H4 (cell line): Measurements from ENCODE around the gene CYP2R1. TPM values are rescaled to one million over a fixed set of nuclear protein-coding genes. Genes with fewer than 3 reads are reported as not detected.

Experiments used
- DNase-seq: peaks from one replicate; pipeline ENCODE4 v3.0.0-alpha.2; 2015; ENCODE audit warnings: low spot score
- total RNA-seq: library from RNA; depleted of rRNA; stranded (reverse); fragments of >200 nt; shearing (Covaris generic); gene quantifications from 2 replicates; pipeline ENCODE4 v1.2.3, GENCODE V29; 2014; rRNA removed

Gene CYP2R1, protein sequence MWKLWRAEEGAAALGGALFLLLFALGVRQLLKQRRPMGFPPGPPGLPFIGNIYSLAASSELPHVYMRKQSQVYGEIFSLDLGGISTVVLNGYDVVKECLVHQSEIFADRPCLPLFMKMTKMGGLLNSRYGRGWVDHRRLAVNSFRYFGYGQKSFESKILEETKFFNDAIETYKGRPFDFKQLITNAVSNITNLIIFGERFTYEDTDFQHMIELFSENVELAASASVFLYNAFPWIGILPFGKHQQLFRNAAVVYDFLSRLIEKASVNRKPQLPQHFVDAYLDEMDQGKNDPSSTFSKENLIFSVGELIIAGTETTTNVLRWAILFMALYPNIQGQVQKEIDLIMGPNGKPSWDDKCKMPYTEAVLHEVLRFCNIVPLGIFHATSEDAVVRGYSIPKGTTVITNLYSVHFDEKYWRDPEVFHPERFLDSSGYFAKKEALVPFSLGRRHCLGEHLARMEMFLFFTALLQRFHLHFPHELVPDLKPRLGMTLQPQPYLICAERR
- total RNA-seq = 17.8 and 22.9 TPM in 2 replicates

DNA sequence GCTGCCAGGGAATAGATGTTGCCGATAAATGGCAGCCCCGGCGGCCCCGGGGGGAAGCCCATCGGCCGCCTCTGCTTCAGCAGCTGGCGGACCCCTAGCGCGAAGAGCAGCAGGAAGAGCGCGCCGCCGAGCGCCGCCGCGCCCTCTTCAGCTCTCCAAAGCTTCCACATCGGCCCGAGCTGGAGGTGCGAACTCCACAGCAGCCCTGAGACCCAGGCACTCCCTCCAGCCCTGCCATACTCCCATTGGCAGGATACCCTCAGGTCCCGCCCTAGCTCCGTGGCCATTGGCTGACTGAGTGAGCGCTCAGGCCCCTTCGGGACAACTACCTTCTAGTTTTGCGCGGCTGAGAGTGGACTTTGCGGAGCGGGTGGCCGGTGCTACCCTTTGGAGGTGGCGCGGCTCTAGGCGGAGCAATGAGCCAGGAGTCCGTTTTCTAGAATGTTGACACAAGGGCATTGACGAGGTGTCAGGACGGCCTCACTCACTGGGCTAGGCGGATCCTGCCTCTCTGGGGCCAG lies at the start of gene CYP2R1:
Gene CYP2R1, minus strand, starts transcription at position 196 of the 521 bp plus-strand sequence. Its CDS starts 26 bp downstream, at position 170.
- peak; percentile 99 for DNase-seq

DNA sequence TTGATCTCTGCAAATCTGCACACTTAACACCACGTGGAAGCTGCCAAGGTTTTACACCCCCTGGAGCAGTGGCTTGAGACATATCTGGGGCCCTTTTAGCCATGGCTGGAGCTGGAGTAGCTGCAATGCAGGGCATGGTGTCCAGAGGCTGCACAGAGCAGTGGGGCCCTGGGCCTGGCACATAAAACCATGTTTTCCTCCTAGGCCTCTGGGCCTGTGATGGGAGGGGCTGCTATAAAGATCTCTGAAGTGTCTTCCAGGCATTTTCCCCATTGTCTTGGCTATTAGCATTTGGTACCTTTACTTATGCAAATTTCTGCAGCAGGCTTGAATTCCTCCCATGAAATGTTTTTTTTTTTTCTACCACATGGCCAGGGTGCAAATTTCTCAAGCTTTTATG lies 46.9 kb upstream of the CYP2R1 start:
- no peak for DNase-seq

DNA sequence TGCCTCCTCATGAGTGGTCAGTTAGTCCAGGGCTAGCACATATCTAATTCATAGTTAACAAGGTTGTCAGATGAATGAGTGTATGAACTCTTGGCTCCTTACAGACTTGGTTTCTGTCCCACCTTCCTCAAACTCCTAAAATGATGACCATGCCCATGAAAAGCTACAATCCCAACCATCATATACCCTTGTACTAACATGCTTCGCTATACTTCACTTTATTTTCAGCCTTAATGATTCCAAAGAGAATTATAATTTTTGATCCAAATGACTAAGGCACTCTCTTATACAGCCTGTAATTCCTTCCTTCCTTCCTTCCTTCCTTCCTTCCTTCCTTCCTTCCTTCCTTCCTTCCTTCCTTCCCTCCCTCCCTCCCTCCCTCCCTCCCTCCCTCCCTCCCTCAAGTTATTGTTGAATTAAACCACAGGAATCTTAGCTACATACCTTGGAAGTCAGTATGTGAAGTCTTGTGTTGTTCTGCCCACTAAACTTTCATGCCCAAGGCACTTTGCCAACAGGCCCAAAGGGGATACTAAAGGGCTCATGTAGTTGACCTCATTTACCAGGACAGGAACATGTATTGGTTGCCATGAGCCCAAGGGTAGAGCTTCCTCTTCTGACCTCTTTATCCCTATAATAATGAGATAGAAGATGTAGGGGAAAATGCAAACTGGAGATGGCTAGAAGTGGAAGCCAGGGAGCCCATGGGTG lies 42.8 kb upstream of the CYP2R1 start:
- no peak for DNase-seq

DNA sequence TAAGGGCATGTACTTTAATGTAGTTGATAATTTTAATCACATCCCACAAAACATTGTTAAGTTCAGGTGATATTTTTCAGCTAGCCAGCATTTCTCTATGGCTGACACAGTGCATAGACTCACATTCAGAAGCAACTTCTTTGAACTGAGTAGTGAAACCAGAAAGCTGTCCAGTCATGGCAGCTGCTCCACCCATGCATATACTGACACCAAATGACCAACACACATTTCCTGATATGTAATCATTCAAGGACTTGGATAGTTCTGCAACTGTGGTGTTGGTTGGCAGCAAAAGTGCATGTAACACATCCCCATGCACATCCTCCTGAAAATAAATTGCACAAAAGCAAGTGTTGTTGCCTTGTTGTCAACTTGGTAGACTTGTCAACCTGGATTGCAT lies 40.4 kb upstream of the CYP2R1 start:
- DNase-seq = no peak

DNA sequence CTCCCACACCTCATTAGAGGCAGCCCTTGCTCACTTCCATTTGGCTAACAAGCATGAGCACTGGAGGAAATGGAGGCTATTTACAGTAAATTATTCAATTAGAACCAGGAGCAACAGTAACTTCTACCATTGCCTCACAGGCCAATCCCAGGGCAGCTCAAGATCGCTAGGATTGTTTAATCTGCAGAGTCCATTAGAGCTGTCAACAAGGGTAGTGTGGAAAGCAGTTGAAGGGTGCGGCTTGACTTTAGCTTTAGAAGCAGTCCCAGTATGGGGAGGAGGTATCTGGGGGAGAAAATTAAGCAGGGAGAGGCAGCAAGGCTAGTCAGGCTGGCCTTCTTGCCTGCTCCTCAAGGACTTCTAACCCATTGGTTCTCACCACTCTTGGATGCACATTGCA lies 38.3 kb upstream of the CYP2R1 start:
- no peak for DNase-seq

DNA sequence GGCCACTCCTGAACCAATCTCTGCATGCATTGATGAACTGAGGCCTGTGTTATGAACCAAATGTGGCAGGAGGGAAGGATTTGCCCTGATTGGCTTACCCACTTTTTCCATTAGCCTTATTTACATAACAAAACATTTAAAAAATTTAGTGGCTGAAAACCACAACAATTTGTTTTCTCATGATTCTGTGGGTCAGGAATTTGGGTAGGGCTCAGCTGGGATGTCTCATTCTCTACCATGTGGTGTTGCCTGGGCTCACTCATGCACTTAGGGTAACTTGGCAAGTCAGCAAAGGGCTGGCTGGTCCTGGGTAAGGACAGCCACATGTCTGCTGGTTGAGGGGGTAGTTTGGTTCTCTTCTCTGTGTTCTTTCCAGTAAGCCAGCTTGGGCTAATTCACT lies 35.1 kb upstream of the CYP2R1 start:
- DNase-seq = peak; percentile 42

DNA sequence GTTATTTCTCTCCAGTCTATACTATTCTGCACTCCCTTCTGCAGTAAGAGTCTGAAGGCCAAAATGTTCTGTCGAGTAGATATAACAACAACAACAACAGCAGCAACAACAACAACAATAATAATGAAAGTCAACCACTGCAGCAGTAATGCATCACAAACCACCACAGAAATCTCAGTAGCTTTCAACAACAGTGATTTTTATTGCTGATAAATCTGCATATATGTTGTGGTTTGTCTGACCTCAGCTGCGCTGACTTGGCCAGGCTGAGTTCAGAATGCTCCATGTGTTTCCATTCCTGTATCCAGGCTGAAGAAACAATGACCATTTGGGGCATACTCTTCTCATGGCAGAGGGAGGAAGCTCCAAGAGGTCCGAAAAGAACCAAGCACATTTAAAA lies 32.3 kb upstream of the CYP2R1 start:
- DNase-seq = no peak

DNA sequence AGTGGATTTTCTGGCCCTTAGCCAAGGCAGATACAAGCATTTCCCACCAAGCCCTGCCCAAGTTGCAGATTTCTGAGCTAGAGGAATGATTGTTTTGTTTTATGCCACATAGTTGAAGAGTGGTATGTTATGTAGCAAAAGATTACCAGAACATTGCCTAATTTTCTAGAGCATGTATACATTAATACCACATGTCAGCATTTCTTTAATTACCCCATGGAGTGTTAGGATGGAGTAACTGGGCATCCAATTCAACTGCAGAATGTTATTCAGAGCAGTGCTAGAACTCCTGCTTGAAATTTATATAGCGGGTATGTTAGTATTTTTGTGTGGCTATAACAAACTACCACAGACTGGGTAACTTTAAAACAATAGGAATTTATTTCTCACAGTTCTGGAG lies 24.4 kb upstream of the CYP2R1 start:
- no peak for DNase-seq

DNA sequence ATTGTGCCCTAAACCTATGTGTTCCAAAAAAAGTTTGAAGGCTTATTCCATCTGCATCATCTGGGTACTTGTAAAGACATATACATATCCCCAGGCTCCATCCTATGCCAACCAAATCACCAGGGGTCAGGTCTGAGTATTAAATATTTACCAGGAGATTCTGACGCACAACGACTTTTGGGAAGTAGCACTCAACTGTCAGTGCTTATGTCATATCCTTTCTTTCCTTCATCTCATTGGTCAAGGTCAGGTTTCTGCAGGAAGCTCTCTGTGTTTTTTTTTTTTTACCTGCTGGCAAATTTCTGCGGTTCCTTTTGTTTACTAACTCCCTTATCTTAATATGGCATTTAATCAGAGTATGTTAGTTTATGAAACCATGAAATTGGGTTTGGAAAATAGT lies 22.5 kb upstream of the CYP2R1 start:
- peak; percentile 75 for DNase-seq

DNA sequence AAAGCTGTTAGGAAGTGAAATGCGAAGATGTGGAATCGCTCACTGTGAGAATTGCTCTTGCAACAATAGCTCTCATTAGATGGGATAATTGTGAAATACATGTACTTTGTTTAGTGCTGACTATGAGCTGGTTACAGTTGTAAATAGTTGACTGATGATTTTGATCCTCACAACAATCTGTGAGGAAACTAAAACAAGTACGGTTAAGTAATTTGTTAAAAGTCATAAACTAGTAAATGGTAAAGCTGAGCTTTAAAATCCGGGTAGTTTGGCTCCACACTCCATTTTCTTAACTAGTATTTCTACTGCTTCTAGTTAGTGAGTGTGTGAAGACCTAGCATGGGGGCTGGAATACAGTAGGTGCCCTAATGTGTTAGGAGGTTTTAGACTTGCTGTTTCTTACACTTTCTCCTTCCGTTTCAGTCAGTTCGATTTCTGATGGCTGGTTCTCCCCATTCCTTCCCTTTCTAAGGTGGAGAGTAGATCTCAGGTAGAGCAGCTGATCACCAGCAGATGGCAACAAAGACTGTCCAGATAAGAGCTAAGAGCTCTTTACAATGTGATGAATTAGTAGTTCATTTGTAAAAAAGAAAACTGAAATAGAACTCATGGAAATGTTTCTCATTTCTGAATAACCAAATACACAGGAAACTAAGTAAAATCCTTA lies 16.3 kb upstream of the CYP2R1 start:
- DNase-seq = peak; percentile 67

DNA sequence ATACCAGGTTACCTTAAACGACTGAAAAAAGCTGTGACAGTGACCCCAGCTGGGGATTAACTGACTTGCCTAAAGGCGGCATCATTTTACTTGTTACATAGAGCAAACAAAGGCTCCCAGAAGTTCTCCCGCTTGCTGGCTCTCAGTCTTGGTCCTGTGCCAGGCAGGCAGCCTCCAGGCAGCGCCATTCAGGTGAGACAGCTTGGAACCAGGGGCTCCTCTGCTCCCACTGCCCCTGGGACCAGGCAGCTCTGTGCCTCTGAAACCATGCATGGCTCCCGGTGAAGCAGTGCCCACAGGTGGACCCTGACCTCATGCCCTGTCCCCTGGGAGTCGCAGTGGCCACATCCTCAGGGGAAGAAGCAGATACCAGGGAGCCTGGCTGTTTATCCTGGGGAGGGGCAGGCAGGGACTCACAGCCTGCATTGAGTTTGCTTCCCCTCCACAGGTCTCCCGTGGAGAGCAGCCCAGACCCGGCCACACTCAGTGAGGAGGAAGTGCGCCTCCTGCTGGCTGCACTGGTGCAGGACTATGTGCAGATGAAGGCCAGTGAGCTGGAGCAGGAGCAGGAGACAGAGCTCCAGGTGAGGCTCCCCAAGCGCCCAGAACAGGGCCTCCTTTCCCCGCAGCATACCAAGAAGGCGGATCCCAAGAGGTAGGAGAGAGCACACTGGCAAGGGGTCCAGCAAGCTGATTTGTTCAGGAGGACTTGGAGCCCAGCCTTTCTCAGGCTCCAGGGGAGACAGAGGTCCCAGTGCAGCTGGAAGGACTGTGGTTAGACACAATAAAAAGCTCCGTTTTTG lies 15.6 kb upstream of the CYP2R1 start:
- DNase-seq = peak; percentile 70

DNA sequence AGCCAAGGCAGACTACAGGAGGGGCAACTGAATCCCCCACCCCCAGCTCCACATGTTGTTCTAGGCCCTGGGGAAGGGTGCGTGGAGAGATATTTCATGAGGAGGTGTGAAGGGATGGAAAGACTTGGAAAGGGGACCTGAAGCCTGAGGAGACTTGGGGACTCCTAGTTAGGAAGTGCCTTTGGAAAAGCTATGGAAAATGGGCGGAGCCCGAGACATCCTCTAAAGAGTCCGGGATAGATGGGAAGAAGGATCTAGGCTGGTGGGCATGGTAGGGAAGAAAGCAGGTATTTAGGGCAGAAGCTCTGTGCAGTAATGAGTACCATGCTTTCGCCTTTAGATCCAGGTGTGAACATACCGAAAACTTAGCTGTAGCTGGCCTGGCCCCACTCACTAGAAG lies 15.0 kb upstream of the CYP2R1 start:
- DNase-seq = no peak

DNA sequence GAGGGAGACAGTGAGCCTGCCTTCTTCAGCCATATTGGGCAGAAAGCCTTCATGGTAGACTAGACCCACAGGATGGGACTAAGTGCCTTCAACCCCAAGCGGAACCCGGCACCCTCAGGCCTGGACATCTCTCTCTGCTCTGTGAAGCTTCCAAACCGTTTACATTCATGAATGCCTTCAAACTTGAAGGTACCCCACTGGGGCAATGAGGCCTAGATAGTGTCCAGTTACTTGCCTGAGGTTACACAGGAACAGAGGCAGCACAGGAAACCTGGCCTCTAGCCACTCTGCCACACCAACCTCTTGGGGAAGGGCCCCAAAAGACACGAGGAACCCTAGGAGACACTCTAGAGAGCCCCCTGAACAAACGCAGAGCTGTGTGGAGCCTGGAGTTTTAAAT lies 14.5 kb upstream of the CYP2R1 start:
- no peak for DNase-seq

DNA sequence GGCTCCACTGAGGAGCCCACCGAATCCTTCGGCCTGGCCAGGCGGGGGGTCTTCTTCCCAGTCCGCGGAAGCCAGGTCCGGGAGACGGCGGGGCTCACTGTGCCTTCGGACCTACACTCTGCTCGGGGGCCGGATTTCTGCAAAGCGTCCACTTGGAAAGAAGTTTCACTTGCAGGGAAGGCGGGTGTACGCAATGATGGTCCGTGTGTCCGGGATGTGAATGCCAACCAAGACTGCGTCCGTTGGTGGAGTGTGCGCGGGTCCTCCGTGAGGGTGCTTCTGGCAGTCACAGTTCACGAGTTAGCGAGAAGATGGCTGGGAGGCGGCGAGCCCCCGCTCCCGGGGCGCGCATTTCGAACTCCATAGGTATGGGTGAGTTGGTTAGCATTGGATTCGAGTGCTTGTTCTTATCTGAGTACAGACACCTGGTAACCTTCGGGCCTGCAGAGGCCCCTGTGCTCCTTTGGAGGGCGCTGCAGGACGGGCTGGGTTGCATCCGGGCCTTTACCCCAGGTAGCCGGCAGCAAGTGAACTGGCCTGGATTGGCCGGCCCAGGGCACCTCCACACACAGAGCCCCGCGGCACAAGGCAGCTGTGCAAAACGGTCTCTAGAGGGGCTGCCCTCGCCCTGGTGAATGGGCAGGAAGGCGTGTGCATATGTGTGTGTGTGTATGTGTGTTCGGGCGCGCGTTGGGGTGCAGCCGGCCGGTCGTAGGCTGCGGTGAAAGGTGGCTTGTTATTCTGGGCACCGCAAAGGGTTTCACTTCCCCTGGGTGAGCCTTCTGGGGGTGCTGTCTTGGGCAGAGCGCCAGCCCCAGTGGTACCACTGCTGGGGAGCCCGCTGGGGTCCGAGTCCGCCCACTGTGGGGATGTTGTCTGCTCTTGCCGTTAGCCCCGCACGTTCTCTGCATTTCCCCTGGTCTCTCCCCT lies 13.3 kb upstream of the CYP2R1 start:
- no peak for DNase-seq

DNA sequence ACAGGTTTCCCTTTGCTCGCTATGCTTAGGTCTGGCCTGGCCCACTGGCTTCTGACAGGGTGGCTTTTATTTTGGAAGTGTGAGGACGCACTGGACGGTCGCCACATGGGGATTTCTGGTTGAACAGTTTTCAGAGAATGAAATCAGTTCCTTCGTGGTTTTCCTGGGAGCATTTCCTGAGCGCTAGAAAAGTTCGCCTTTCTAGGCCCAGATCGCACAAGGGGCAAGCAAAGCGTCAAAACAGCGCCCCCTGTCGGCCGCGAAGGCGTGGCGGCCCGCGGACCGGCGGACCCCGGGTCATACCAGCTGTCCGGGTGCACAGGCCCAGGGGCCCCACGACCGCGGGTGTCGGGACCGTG lies 12.7 kb upstream of the CYP2R1 start:
- no peak for DNase-seq

DNA sequence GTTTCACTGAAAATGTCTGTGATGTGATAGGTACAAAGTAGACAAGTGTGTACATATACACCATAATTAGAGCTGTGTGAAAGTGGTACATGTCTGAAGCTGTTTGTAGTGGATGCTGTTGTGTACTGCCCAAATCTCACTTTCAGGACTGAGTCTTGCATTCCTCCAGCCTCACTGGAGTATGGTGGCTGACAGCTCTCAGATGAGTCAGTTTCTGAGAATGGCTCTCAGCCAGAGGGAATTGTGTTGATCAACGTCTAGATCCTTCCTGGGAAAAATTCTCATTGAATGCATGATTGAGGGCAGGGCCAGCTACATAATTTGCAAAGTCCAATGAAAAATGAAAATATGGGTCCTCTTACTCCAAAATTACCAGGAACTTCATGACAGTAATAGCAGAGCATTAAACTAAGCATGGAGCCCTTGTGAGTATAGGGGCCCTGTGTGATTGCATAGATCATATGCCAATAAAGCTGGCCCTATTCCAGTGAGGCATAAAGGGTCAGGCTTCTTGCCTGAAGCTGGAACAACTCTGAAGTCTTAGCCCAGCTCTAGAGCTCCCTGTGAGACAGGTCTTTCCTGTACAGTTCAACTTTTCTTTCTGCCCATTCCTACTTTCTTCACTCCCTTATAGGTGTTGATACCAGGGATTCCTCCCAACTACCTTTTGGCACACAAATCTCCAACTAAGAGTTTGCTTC lies 10.8 kb upstream of the CYP2R1 start:
- peak; percentile 25 for DNase-seq

DNA sequence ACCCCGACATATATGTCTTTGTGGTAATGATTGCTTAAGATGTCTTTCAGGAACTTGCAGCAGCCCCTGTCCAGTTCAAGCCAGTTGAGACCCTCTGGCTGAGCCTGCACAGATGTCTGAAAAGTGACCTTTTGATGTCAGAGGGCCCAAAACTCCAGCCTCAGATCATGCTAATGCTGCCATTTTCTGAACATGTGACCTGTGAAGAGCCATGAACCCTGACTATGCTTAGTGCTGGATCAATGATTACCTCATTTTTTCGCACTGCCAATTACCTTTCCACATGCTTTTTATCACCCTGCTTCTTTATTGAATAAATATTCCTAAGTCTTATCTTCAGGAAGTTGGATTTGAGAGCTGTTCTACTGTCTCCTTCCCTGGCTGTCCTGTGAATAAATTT lies 6.9 kb upstream of the CYP2R1 start:
- DNase-seq = no peak

DNA sequence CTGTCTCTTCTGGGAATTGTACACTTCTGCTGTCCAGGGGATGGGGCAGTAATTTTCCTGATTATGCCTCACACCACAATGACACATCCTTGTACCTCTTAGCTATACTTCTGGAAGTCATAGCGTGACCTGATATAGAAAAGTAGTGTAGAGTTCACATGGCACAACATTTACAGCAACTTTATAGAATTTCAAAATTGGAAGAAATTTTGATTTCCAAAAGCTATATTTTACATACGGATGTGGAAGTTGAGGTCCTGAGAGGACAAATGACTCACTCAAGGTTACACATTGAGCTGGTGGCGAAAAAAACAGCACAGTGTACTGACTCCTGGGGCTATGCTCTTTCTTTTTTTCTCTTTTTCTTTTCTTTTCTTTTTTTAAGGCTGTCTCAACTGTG lies 6.3 kb upstream of the CYP2R1 start:
- DNase-seq = no peak

DNA sequence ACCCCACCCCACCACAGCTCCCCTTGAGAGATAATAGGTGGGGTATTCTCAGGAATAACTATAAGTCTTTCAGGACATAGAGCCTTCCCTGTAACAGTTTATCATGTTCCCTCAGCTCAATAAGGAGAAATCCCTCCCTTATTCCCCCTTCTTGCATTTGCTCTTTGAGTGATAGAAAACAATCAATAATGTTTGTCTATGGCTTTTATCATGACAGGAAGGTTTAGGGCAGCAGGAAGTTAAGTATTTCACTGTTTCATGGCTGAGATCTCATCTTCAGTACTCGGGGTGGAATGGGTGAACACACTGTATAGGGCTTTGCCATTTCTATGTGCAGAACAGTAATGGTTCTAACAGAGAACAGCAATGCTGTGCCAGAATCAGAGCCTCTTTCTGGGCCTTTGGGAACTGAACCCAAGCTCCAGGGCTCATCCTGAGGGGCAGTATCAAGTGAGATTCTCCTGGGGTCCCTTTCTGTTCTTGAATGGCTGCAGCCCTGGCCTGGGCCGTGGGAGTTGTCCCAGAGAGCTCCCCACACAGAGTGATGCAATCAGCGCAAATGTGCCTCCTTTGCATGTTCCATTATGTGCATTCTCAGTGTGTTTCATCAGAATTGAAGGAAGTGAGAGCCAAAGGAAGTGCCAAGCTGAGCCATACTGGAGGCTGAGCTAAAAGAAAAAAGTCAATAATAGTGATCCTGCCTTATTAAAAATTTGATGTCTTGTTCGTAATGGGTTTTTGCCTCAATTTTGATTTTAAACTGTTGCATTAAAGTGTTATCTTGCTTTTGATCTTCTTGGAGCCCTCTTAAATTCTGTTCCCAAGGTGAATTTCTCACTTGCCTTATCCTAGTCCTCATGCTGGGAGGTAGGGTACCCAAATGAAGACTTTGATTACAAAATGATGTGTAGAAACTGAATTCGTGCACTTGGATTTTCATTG lies 2.9 kb upstream of the CYP2R1 start:
- peak; percentile 62 for DNase-seq
